ENCODE results near the gene PABPC1L.

Gene PABPC1L

GRCh38 chr20:44960103-44960852 is 50.4 kb downstream of the PABPC1L start, which contains the start of gene TOMM34:
TSS of gene TOMM34 (minus strand) at chr20:44960397. CDS start at chr20:44960333, 64 bp downstream.
- TF ChIP-seq SIN3A (IDR thresholded peaks at IDR 0.05; ENCODE audit: borderline replicate concordance, insufficient read depth, low read length) (0 out of 2 replicates have a peak, but pooled peaks have one; percentile 18), POLR2AphosphoS5 (IDR thresholded peaks at IDR 0.05; ENCODE audit: low read depth, low read length) (peak; percentile 66), REST (IDR thresholded peaks at IDR 0.05; ENCODE audit: insufficient read depth in 1 of 2, low read depth in 2 of 2, low read length in 2 of 2) (no peak)

- TF ChIP-seq TAF1 (IDR thresholded peaks at IDR 0.05; ENCODE audit: borderline replicate concordance, insufficient read depth, low read length), result no peak
- TF ChIP-seq REST (IDR thresholded peaks at IDR 0.05; ENCODE audit: insufficient read depth in 1 of 2, low read depth in 2 of 2, low read length in 2 of 2), result no peak
- no peak for TF ChIP-seq POLR2AphosphoS5 (IDR thresholded peaks at IDR 0.05; ENCODE audit: low read depth, low read length)
- TF ChIP-seq FOXP2 (optimal IDR thresholded peaks at IDR 0.05; ENCODE audit: borderline replicate concordance, extremely low read depth, extremely low read length, insufficient read depth), result no peak
- TF ChIP-seq SIN3A (IDR thresholded peaks at IDR 0.05; ENCODE audit: borderline replicate concordance, insufficient read depth, low read length), result no peak
Observed at GRCh38 chr20:44961011-44961869, 51.4 kb downstream of the PABPC1L start.

- TF ChIP-seq REST (IDR thresholded peaks at IDR 0.05; ENCODE audit: insufficient read depth in 1 of 2, low read depth in 2 of 2, low read length in 2 of 2) (no peak), TAF1 (IDR thresholded peaks at IDR 0.05; ENCODE audit: borderline replicate concordance, insufficient read depth, low read length) (no peak), FOXP2 (optimal IDR thresholded peaks at IDR 0.05; ENCODE audit: borderline replicate concordance, extremely low read depth, extremely low read length, insufficient read depth) (no peak), POLR2AphosphoS5 (IDR thresholded peaks at IDR 0.05; ENCODE audit: low read depth, low read length) (no peak), SIN3A (IDR thresholded peaks at IDR 0.05; ENCODE audit: borderline replicate concordance, insufficient read depth, low read length) (no peak)
Observed at GRCh38 chr20:44961870-44962267, 52.0 kb downstream of the PABPC1L start.

- TF ChIP-seq SIN3A (IDR thresholded peaks at IDR 0.05; ENCODE audit: borderline replicate concordance, insufficient read depth, low read length), result no peak
- no peak for TF ChIP-seq TAF1 (IDR thresholded peaks at IDR 0.05; ENCODE audit: borderline replicate concordance, insufficient read depth, low read length)
- no peak for TF ChIP-seq FOXP2 (optimal IDR thresholded peaks at IDR 0.05; ENCODE audit: borderline replicate concordance, extremely low read depth, extremely low read length, insufficient read depth)
Observed at GRCh38 chr20:44962483-44962882, 52.6 kb downstream of the PABPC1L start.

GRCh38 chr20:44963325-44964215 is 53.7 kb downstream of the PABPC1L start:
- TF ChIP-seq REST (IDR thresholded peaks at IDR 0.05; ENCODE audit: insufficient read depth in 1 of 2, low read depth in 2 of 2, low read length in 2 of 2) (no peak), FOXP2 (optimal IDR thresholded peaks at IDR 0.05; ENCODE audit: borderline replicate concordance, extremely low read depth, extremely low read length, insufficient read depth) (no peak), TAF1 (IDR thresholded peaks at IDR 0.05; ENCODE audit: borderline replicate concordance, insufficient read depth, low read length) (no peak), POLR2AphosphoS5 (IDR thresholded peaks at IDR 0.05; ENCODE audit: low read depth, low read length) (no peak), SIN3A (IDR thresholded peaks at IDR 0.05; ENCODE audit: borderline replicate concordance, insufficient read depth, low read length) (no peak)

All from PFSK-1 (cell line).